Epithelial cell of esophagus (primary cell): Measurements from ENCODE around the gene SHC4.

Experiments
- DNase-seq: peaks from one replicate; pipeline ENCODE4 v3.0.0; 2010; ENCODE audit warnings: low read depth
- H3K4me3 ChIP-seq: 2 replicates; pipeline ENCODE4 v1.5.1; 2011; ENCODE audit warnings: mild to moderate bottlenecking, low read length, control low read depth
- TF ChIP-seq, protein P1 (sequence below): IDR thresholded peaks from 2 replicates; pipeline ENCODE4 v1.5.1; 2011; ENCODE audit warnings: low read depth, mild to moderate bottlenecking, low read length, control low read depth, inconsistent platforms; ENCODE audit not compliant: insufficient read depth; ENCODE audit errors: missing control alignments

Gene SHC4

DNA sequence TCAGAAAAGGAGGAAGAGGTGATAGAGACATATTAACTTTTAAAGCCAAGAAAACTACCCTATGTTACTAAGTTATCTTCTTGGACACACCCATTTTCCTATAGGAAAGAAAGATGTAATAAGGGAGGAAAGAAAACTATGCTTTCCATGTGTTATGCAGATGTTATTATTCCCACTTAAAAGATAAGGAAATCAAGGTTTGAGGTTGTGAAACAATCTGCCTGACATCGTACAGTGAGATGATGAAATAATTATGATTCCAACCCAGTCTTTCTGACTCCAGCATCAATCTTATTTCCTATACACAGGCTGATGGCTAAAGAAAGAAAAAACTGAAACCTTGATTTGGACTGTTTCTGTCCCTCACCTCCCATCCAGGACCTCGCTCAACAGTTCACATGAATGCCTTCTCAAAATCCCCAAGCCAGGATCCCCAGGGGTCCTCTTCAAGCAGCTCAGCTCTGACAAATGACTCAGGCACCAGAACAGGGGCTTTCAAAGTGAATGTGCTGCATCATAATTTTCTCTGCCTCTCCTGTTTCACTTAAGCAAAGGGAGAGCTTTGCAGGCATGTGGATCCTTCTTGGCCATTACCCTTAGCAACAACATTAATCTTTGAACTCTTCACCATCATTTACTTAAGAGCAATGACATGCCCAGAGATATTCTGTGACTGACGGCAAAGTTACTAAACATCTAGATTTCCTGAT is 98.2 kb downstream of the SHC4 start:
- no peak for DNase-seq
- TF ChIP-seq, protein P1, sequence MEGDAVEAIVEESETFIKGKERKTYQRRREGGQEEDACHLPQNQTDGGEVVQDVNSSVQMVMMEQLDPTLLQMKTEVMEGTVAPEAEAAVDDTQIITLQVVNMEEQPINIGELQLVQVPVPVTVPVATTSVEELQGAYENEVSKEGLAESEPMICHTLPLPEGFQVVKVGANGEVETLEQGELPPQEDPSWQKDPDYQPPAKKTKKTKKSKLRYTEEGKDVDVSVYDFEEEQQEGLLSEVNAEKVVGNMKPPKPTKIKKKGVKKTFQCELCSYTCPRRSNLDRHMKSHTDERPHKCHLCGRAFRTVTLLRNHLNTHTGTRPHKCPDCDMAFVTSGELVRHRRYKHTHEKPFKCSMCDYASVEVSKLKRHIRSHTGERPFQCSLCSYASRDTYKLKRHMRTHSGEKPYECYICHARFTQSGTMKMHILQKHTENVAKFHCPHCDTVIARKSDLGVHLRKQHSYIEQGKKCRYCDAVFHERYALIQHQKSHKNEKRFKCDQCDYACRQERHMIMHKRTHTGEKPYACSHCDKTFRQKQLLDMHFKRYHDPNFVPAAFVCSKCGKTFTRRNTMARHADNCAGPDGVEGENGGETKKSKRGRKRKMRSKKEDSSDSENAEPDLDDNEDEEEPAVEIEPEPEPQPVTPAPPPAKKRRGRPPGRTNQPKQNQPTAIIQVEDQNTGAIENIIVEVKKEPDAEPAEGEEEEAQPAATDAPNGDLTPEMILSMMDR = no peak
- H3K4me3 ChIP-seq = no peak overlapping the region

DNA sequence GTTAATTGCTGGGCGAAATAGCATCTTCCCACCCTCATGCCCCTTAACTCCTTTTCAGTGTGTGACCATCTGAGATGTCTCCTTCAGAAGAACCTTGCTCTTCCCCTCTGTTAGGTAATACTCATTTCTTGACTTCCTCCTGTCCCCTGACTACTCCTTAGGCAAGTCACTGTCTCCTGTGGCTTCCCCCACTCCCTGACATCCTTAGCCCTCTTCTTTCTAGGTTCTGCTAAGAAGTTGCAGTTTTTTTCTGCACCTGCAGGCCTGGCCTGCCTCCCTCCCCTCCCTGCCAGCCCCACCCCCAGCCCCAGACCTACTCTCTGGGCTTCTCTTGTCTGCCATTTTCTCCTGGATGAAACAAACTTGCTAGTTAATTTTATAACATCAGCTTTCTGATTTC is 101.0 kb downstream of the SHC4 start:
- DNase-seq = no peak
- TF ChIP-seq, protein P1 = no peak
- no peak overlapping the region for H3K4me3 ChIP-seq

DNA sequence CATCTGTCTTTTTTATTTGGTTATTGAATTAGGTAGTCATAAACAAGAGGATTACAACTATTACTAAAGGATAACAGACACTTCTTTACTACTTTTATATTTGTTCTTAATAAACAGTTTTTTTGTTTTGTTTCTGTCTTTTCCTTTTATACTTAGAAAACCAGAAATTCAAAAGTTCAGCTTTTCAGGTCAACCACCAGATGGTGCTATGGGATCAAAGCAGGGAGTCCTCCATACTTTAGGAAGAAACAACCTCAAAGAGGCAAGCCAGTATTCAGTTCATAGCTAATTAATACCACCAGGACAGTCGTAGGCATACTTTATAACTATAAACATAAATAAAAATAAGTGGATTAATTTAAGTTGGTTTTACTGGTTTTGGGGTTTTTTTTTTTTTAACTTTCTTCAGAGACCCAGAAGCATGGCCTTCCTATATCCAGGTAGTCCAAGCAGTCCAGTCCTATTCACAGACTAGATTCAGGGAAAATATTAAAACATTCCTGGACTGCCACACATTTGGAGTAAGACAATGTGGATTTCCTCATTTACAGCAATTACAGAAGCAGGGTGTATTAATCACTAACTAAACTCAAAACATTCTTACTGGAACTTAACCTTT is 101.8 kb downstream of the SHC4 start:
- no peak overlapping the region for H3K4me3 ChIP-seq
- TF ChIP-seq, protein P1 = peak; percentile 92
- peak; percentile 78 for DNase-seq

DNA sequence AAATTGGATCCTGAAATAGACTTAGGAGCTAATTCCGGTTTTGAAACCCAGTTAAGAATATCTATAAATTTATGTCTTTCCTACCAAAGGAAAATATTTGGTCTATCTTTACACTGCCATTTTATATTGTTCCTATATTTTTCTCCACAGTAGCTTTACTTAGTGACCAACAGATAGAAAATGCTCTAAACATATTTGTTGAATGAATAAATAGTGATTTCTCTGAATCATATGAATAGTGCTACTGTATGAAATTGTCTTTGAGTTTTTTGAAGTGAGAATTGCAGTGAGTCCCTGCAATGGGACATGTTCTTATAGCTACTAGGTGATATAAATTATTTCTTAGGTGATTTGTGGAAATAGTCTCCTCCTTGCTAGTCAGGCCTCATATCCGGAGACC is 104.3 kb downstream of the SHC4 start:
- DNase-seq = no peak
- no peak overlapping the region for H3K4me3 ChIP-seq
- TF ChIP-seq, protein P1 = no peak

DNA sequence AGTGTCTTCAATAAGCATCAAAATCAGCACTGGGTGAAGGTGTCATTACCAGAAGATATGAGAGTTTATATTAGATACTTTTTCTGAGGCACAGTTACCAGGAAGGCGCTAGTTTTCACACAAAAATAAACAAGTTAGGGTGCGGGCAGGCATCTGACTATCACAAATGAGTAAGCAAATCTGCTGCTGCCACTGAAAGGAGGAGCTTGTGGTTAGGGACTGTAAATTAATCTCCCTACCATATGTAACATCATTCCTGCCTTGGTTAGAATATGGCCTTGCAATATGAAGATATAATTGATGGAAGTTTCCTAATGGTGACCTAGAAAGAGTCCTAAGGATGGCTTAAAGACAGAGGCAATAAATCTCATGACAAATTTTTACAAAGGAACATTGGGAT is 105.3 kb downstream of the SHC4 start:
- H3K4me3 ChIP-seq = no peak overlapping the region
- peak; percentile 56 for DNase-seq
- TF ChIP-seq, protein P1 = no peak

DNA sequence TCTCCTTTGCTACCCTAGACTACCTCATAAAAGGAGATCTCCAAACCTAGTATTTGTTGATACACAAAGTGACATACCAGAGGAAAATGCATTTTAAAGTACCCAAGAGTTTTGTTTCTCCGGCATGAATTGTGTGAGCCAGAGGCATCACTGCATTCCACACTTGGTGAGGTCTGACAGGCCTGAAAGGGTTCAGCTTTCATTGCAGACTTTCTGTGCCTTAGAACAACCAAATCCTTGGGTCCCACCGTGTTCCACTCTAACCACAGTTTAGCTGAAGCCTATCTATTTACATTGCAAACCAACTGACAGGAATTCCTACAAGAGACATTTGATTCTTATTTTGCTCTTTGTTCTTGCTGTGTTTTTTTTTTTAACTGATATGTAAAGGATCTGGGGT is 106.8 kb downstream of the SHC4 start:
- TF ChIP-seq, protein P1 = no peak
- H3K4me3 ChIP-seq = no peak overlapping the region
- no peak for DNase-seq
